Endothelial cell of umbilical vein (primary cell): Measurements from ENCODE around the gene GDF3. TPM values are rescaled to one million over a fixed set of nuclear protein-coding genes. Genes with fewer than 3 reads are reported as not detected.

Experiments used
- BruUV-seq: library from RNA; stranded (reverse); fragments of 400-500 nt; replicated peaks from 2 replicates; lab custom pipeline; 2021; lab: Mats Ljungman, UMichigan
- CTCF ChIA-PET: fragments of 300-600, 350-600 bp; sonication (Branson Sonifier 250); formaldehyde crosslinking; loops from one replicate; lab custom pipeline; 2021; ENCODE audit warnings: antibody characterized with exemption, inconsistent platforms; lab: Charles Lee
- POLR2A ChIA-PET: fragments of 300-600, 350-600 bp; sonication (Branson Sonifier 250); formaldehyde crosslinking; loops from one replicate; lab custom pipeline; 2021; ENCODE audit warnings: antibody characterized with exemption, inconsistent platforms; lab: Charles Lee
- DNase-seq: peaks from one replicate; pipeline ENCODE4 v3.0.0-alpha.2; 2011; ENCODE audit warnings: low read depth, low spot score
- FAIRE-seq: peaks from 2 replicates; lab custom pipeline; 2011; peaks lifted over from hg19 to GRCh38; lab: Jason Lieb, UNC
- H2AFZ ChIP-seq: 2 replicates; pipeline ENCODE4 v1.6.0; 2012; ENCODE audit warnings: low read depth, low read length, control low read depth, inconsistent platforms
- H3K27ac ChIP-seq: 2 replicates; pipeline ENCODE4 v1.5.1; 2011; ENCODE audit warnings: low read depth, mild to moderate bottlenecking, control low read depth, low read length, moderate library complexity; ENCODE audit not compliant: insufficient read depth
- H3K27me3 ChIP-seq, 2 experiments: 2 replicates each; pipeline versions ENCODE4 v1.6.0 to v1.6.1; 2011; ENCODE audit warnings: low read length in 2 of 2, mixed read lengths in 1 of 2; ENCODE audit not compliant: control insufficient read depth in 2 of 2, insufficient read depth in 2 of 2
- H3K36me3 ChIP-seq, 2 experiments: 2 replicates in 1 of 2; 3 replicates in 1 of 2; pipeline ENCODE4 v1.5.1; 2011; ENCODE audit warnings: low read length in 2 of 2, mild to moderate bottlenecking in 1 of 2, moderate library complexity in 1 of 2; ENCODE audit not compliant: control insufficient read depth in 2 of 2, insufficient read depth in 2 of 2; ENCODE audit errors: extremely low read depth in 1 of 2
- H3K4me1 ChIP-seq: 3 replicates; pipeline ENCODE4 v1.5.1; 2011; ENCODE audit warnings: mild to moderate bottlenecking, low read length; ENCODE audit not compliant: control insufficient read depth, insufficient read depth; ENCODE audit errors: extremely low read depth
- H3K4me2 ChIP-seq: 2 replicates; pipeline ENCODE4 v1.6.1; 2011; ENCODE audit warnings: low read length, control low read depth, mixed read lengths; ENCODE audit not compliant: insufficient read depth
- H3K4me3 ChIP-seq, 3 experiments: fragments of 200-600 bp in 1 of 3; sonication (generic), shearing (Covaris generic) in 1 of 3; replicated peaks in 1 of 3; 2 replicates each; pipeline ENCODE4 v1.5.1; 2011 to 2016; ENCODE audit warnings: control low read depth in 3 of 3, low read length in 3 of 3, mild to moderate bottlenecking in 2 of 3, inconsistent platforms in 1 of 3, low read depth in 1 of 3, moderate library complexity in 1 of 3; ENCODE audit not compliant: insufficient read depth in 1 of 3
- H3K79me2 ChIP-seq: 2 replicates; pipeline ENCODE4 v1.6.0; 2012; ENCODE audit warnings: low read length, inconsistent platforms; ENCODE audit not compliant: control insufficient read depth, insufficient read depth
- H3K9ac ChIP-seq: replicated peaks from 2 replicates; pipeline ENCODE3; 2011; ENCODE audit warnings: low read length, control low read depth; ENCODE audit not compliant: insufficient read depth; ENCODE audit errors: extremely low read depth
- H3K9me1 ChIP-seq: replicated peaks from 3 replicates; pipeline ENCODE4 v1.6.0; 2011; ENCODE audit warnings: mild to moderate bottlenecking, low read length; ENCODE audit not compliant: control insufficient read depth, insufficient read depth; ENCODE audit errors: extremely low read depth
- H3K9me3 ChIP-seq: replicated peaks from 2 replicates; pipeline ENCODE4 v1.5.1; 2012; ENCODE audit warnings: low read length, inconsistent platforms; ENCODE audit not compliant: control insufficient read depth, insufficient read depth
- H4K20me1 ChIP-seq: replicated peaks from 2 replicates; pipeline ENCODE3; 2011; ENCODE audit warnings: mild to moderate bottlenecking, low read length; ENCODE audit not compliant: control insufficient read depth, insufficient read depth; ENCODE audit errors: extremely low read depth
- CTCF ChIP-seq, 2 donors: IDR thresholded peaks; 1 replicate in 1 of 2; 2 replicates in 1 of 2; pipeline ENCODE4 v1.5.1; 2011; ENCODE audit warnings: low read length in 2 of 2, mild to moderate bottlenecking in 2 of 2, moderate library complexity in 2 of 2, control low read depth in 1 of 2, inconsistent platforms in 1 of 2, low read depth in 1 of 2; ENCODE audit not compliant: insufficient read depth in 1 of 2; ENCODE audit errors: extremely low read depth in 1 of 2
- EZH2 ChIP-seq: IDR thresholded peaks from 2 replicates; pipeline ENCODE4 v1.6.1; 2012; ENCODE audit warnings: borderline replicate concordance, low read depth, mild to moderate bottlenecking, moderate library complexity, low read length, inconsistent platforms; ENCODE audit not compliant: severe bottlenecking
- GATA2 ChIP-seq: IDR thresholded peaks from 2 replicates; pipeline ENCODE4 v1.7.0; 2011; ENCODE audit warnings: low read depth, mild to moderate bottlenecking, moderate library complexity, mixed read lengths, low read length; ENCODE audit not compliant: insufficient read length, insufficient read depth
- MYC ChIP-seq: IDR thresholded peaks from one replicate; pipeline ENCODE4 v1.6.1; 2011; ENCODE audit warnings: mild to moderate bottlenecking, low read depth, low read length
- POLR2AphosphoS5 ChIP-seq: IDR thresholded peaks from 2 replicates; pipeline ENCODE4 v1.6.1; 2012; ENCODE audit warnings: low read depth, mild to moderate bottlenecking, control low read depth, low read length, moderate library complexity; ENCODE audit not compliant: insufficient read depth
- dilution Hi-C: fragments of 300-500 bp; cut with MboI; formaldehyde crosslinking; loops from one replicate; pipeline ENCODE4 v1.15.0; 2019; ENCODE audit warnings: low sequenced_read_pairs; ENCODE audit not compliant: extremely low pct_ligation_motif_present
- intact Hi-C: fragments of 100-400 bp; cut with micrococcal nuclease; formaldehyde crosslinking; loops from one replicate; pipeline ENCODE4 v1.10.0; 2022
- polyA plus RNA-seq, 4 experiments: library from polyadenylated mRNA; depleted of rRNA in 3 of 4; stranded (reverse) in 3 of 4; unstranded in 1 of 4; fragments of >200 nt; gene quantifications; 2 replicates each; pipeline versions ENCODE4 v1.2.1 to v1.2.3, GENCODE V29; 2011 to 2012; ENCODE audit warnings: missing spikeins in 1 of 4
- total RNA-seq: library from RNA; stranded (reverse); gene quantifications from 2 replicates; pipeline ENCODE4 v1.2.3, GENCODE V29; 2021
- TF ChIP-seq, protein P1 (sequence below): IDR thresholded peaks from 2 replicates; pipeline ENCODE4 v1.6.1; 2011; ENCODE audit not compliant: insufficient read depth, insufficient read length

The GDF3 gene
- total and polyA plus RNA-seq, 2 donors (not counting 3 experiments of a cell fraction or from before 2014, with no cell fraction given) = 3.1 to 5.0 TPM

DNA sequence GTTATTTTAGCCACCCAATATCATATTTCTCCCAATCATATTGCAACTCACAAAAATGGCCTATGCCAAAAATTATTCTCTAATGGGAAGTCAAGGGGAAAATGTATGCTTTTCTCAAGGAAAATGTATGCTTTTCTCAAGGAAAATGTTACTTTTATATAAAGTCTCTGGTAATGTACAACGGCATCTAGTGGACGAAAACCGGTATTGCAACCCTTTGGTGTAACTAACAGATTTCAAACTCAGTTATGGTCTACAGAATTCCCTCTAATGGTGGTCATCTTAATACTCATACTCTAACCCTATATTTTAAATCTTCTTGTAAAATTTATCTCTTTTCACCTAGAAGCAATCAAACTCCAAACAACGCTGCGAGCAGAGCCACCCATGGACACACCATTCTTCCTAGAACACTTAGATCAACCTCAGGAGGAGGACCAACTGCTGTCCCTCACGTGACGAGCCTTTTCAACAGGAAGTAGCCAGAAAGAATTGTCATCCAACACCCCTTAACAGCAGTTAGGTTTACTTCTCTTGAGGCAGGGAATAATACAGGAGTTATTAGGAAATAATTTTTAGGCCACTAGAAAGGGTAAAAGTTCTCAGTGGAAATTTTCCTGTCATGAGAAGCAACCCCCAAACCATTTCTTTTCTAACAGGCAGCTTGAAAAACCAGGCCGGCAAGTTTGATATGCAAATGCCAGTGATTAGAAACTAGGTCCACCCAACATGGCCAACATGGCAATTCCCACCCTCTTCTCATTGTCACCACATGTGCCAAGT lies 50.0 kb downstream of the GDF3 start:
- CTCF ChIA-PET = interaction anchor here (3.9 kb wide), 1 partner anchor 161 kb away, joined by 59 read pairs; no protein-coding TSS in a partner anchor
- intact Hi-C loops = loop anchor here (1.0 kb wide), 1 partner anchor 162 kb away; no protein-coding TSS in a partner anchor

More for the DNA sequence above, 50.0 kb downstream of the GDF3 start:
- no peak overlapping the region for H3K9ac ChIP-seq
- H3K4me1 ChIP-seq = no peaks in the 10 kb centered on the region
- FAIRE-seq (peak; percentile 74), DNase-seq (peak; percentile 34)
- H3K27me3 ChIP-seq = peaks cover 0 to 3% of the 10 kb centered on the region in 2 experiments
- no peak overlapping the region for H3K27ac ChIP-seq
- dilution Hi-C loops = no loop called here
- H3K4me2 ChIP-seq = no peak overlapping the region
- H3K79me2 ChIP-seq = no peaks in the 10 kb centered on the region
- H3K9me1 ChIP-seq = no peaks in the 10 kb centered on the region
- POLR2A ChIA-PET = no interaction called here
- H4K20me1 ChIP-seq = no peaks in the 10 kb centered on the region
- no TSS peak for BruUV-seq
- no peak overlapping the region for H3K4me3 ChIP-seq
- H2AFZ ChIP-seq = no peak overlapping the region
- TF ChIP-seq CTCF (IDR thresholded peaks at IDR 0.05; ENCODE audit: extremely low read depth in 1 of 2, insufficient read depth in 1 of 2, low read depth in 1 of 2, low read length in 2 of 2) (peak; percentile 44 to 73), POLR2AphosphoS5 (no peak), EZH2 (no peak), GATA2 (no peak), MYC (no peak)
- TF ChIP-seq, protein P1, sequence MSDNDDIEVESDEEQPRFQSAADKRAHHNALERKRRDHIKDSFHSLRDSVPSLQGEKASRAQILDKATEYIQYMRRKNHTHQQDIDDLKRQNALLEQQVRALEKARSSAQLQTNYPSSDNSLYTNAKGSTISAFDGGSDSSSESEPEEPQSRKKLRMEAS = no peak
- no peaks in the 10 kb centered on the region for H3K9me3 ChIP-seq
- no peaks in the 10 kb centered on the region for H3K36me3 ChIP-seq
